H1 (cell line): ENCODE results near the gene OPN1SW. TPM values are rescaled to one million over a fixed set of nuclear protein-coding genes. Genes with fewer than 3 reads are reported as not detected.

ENCODE experiments used
- CTCF ChIA-PET: fragments of 300-600 bp; sonication (Branson Sonifier 250); formaldehyde crosslinking; loops from one replicate; lab custom pipeline; 2021; ENCODE audit not compliant: partially characterized antibody; lab: Charles Lee
- POLR2A ChIA-PET: fragments of 300-600 bp; sonication (Branson Sonifier 250); formaldehyde crosslinking; loops from one replicate; lab custom pipeline; 2021; ENCODE audit warnings: inconsistent platforms; ENCODE audit not compliant: partially characterized antibody; lab: Charles Lee
- DNase-seq, 2 experiments: peaks; one replicate each; pipeline versions ENCODE4 v3.0.0 to v3.0.0-alpha.2; 2010 to 2022; ENCODE audit warnings: low spot score in 2 of 2, low read depth in 1 of 2, mixed read lengths in 1 of 2
- FAIRE-seq: peaks from 2 replicates; lab custom pipeline; 2011; peaks lifted over from hg19 to GRCh38; lab: Jason Lieb, UNC
- H2AFZ ChIP-seq: 2 replicates; pipeline ENCODE4 v1.8.1; 2012; ENCODE audit warnings: low read length, inconsistent platforms
- H2AK5ac ChIP-seq: 2 replicates; pipeline ENCODE4 v1.6.1; 2013; ENCODE audit warnings: low read depth, low read length
- H2BK120ac ChIP-seq: replicated peaks from 2 replicates; pipeline ENCODE3; 2013; ENCODE audit warnings: low read depth, low read length, inconsistent platforms
- H2BK12ac ChIP-seq: 2 replicates; pipeline ENCODE4 v1.6.1; 2013; ENCODE audit warnings: low read depth, low read length
- H2BK15ac ChIP-seq: 2 replicates; pipeline ENCODE4 v1.6.1; 2013; ENCODE audit warnings: low read length
- H2BK20ac ChIP-seq: 2 replicates; pipeline ENCODE4 v1.6.1; 2013; ENCODE audit warnings: low read length
- H2BK5ac ChIP-seq: 2 replicates; pipeline ENCODE4 v1.6.1; 2013; ENCODE audit warnings: low read depth, low read length
- H3K14ac ChIP-seq: 2 replicates; pipeline ENCODE4 v1.6.1; 2013; ENCODE audit warnings: inconsistent platforms; ENCODE audit not compliant: insufficient read length
- H3K18ac ChIP-seq: 2 replicates; pipeline ENCODE4 v1.6.1; 2013; ENCODE audit warnings: low read length; ENCODE audit errors: extremely low read depth
- H3K23ac ChIP-seq: 2 replicates; pipeline ENCODE4 v1.6.1; 2013; ENCODE audit warnings: inconsistent platforms; ENCODE audit not compliant: insufficient read length
- H3K23me2 ChIP-seq: 2 replicates; pipeline ENCODE4 v1.6.1; 2013; ENCODE audit warnings: low read depth, low read length
- H3K27ac ChIP-seq: 2 replicates; pipeline ENCODE4 v1.6.1; 2011; ENCODE audit warnings: low read depth, low read length, inconsistent platforms
- H3K27me3 ChIP-seq, 4 experiments: replicated peaks in 1 of 4; 1 replicate in 1 of 4; 2 replicates in 3 of 4; pipeline versions ENCODE4 v1.6.1 to v1.8.1; 2011 to 2013; ENCODE audit warnings: low read length in 3 of 4, mild to moderate bottlenecking in 3 of 4, inconsistent platforms in 2 of 4, mixed read lengths in 2 of 4, moderate library complexity in 1 of 4; ENCODE audit not compliant: control insufficient read depth in 3 of 4, insufficient read depth in 3 of 4; ENCODE audit errors: extremely low read depth in 1 of 4
- H3K36me3 ChIP-seq, 4 experiments: 2 replicates each; pipeline versions ENCODE4 v1.6.1 to v1.8.1; 2011 to 2013; ENCODE audit warnings: mild to moderate bottlenecking in 4 of 4, low read length in 3 of 4, moderate library complexity in 2 of 4, control low read depth in 1 of 4, inconsistent platforms in 1 of 4; ENCODE audit not compliant: insufficient read depth in 4 of 4, control insufficient read depth in 2 of 4
- H3K4ac ChIP-seq: replicated peaks from 2 replicates; pipeline ENCODE3; 2013; ENCODE audit warnings: low read length, low read depth, mixed read lengths, inconsistent platforms; ENCODE audit not compliant: insufficient read length
- H3K4me1 ChIP-seq, 4 experiments: replicated peaks in 1 of 4; 1 replicate in 1 of 4; 2 replicates in 3 of 4; pipeline versions ENCODE4 v1.6.1 to v1.8.1; 2011 to 2013; ENCODE audit warnings: low read length in 3 of 4, inconsistent platforms in 2 of 4, mixed read lengths in 1 of 4; ENCODE audit not compliant: insufficient read depth in 4 of 4, control insufficient read depth in 3 of 4
- H3K4me2 ChIP-seq, 2 experiments: 2 replicates each; pipeline versions ENCODE4 v1.6.1 to v1.8.1; 2011 to 2013; ENCODE audit warnings: low read depth in 2 of 2, low read length in 2 of 2, control low read depth in 1 of 2, inconsistent platforms in 1 of 2, mild to moderate bottlenecking in 1 of 2; ENCODE audit not compliant: insufficient read depth in 1 of 2
- H3K4me3 ChIP-seq, 4 experiments: fragments of 200-600, 300-600 bp in 1 of 4; sonication (generic), shearing (Covaris generic), sonication (Bioruptor Twin) in 1 of 4; 2 replicates each; pipeline versions ENCODE4 v1.5.1 to v1.8.1; 2011 to 2016; ENCODE audit warnings: low read length in 4 of 4, low read depth in 3 of 4, control low read depth in 2 of 4, inconsistent platforms in 2 of 4, mild to moderate bottlenecking in 2 of 4, mixed read lengths in 1 of 4, moderate library complexity in 1 of 4; ENCODE audit not compliant: insufficient read depth in 2 of 4; ENCODE audit errors: extremely low read depth in 1 of 4
- H3K56ac ChIP-seq: replicated peaks from 2 replicates; pipeline ENCODE3; 2013; ENCODE audit warnings: low read depth, mild to moderate bottlenecking, mixed read lengths, low read length, inconsistent platforms; ENCODE audit not compliant: insufficient read length
- H3K79me1 ChIP-seq: 2 replicates; pipeline ENCODE4 v1.6.1; 2013; ENCODE audit warnings: low read depth, low read length, control low read depth
- H3K79me2 ChIP-seq, 2 experiments: 2 replicates each; pipeline versions ENCODE4 v1.6.1 to v1.8.1; 2012 to 2013; ENCODE audit warnings: low read length in 2 of 2, mild to moderate bottlenecking in 2 of 2, inconsistent platforms in 1 of 2; ENCODE audit not compliant: insufficient read depth in 2 of 2, control insufficient read depth in 1 of 2
- H3K9ac ChIP-seq, 4 experiments: replicated peaks in 1 of 4; 1 replicate in 1 of 4; 2 replicates in 3 of 4; pipeline versions ENCODE4 v1.6.1 to v1.8.1; 2011 to 2013; ENCODE audit warnings: low read depth in 3 of 4, low read length in 3 of 4, control low read depth in 2 of 4, mild to moderate bottlenecking in 2 of 4, moderate library complexity in 2 of 4, inconsistent platforms in 1 of 4; ENCODE audit errors: extremely low read depth in 1 of 4
- H3K9me3 ChIP-seq, 2 experiments: 2 replicates each; pipeline versions ENCODE4 v1.6.1 to v1.8.1; 2012 to 2013; ENCODE audit warnings: mild to moderate bottlenecking in 2 of 2, moderate library complexity in 2 of 2, control low read depth in 1 of 2, inconsistent platforms in 1 of 2, low read depth in 1 of 2, low read length in 1 of 2, mixed read lengths in 1 of 2; ENCODE audit not compliant: insufficient read depth in 2 of 2
- H4K20me1 ChIP-seq, 2 experiments: replicated peaks in 1 of 2; 2 replicates each; pipeline versions ENCODE3 to v1.8.1; 2011 to 2013; ENCODE audit warnings: inconsistent platforms in 2 of 2, low read length in 2 of 2, mild to moderate bottlenecking in 1 of 2; ENCODE audit not compliant: insufficient read depth in 2 of 2, control insufficient read depth in 1 of 2
- H4K5ac ChIP-seq: 2 replicates; pipeline ENCODE4 v1.6.1; 2013; ENCODE audit warnings: low read length, low read depth, mixed read lengths, inconsistent platforms; ENCODE audit not compliant: insufficient read length
- H4K8ac ChIP-seq: 2 replicates; pipeline ENCODE4 v1.8.0; 2013; ENCODE audit warnings: mild to moderate bottlenecking, moderate library complexity, low read length, inconsistent platforms; ENCODE audit not compliant: insufficient read depth; ENCODE audit errors: extremely low read depth
- H4K91ac ChIP-seq: replicated peaks from 2 replicates; pipeline ENCODE3; 2013; ENCODE audit warnings: low read length, mixed read lengths, inconsistent platforms; ENCODE audit not compliant: insufficient read length
- CBX8 ChIP-seq: fragments of 300-800, 300-1000 bp; sonication (generic); IDR thresholded peaks from 2 replicates; pipeline ENCODE4 v1.7.1; 2016; ENCODE audit warnings: low read depth, low read length, borderline replicate concordance
- HDAC6 ChIP-seq: IDR thresholded peaks from one replicate; pipeline ENCODE4 v1.7.1; 2012; ENCODE audit warnings: low read depth, mild to moderate bottlenecking, inconsistent platforms, low read length, moderate library complexity
- JUND ChIP-seq: IDR thresholded peaks from 2 replicates; pipeline ENCODE4 v1.6.1; 2011; ENCODE audit warnings: mild to moderate bottlenecking, improper control_type of control experiment, low read length
- RXRA ChIP-seq: IDR thresholded peaks from 2 replicates; pipeline ENCODE4 v1.6.1; 2011; ENCODE audit warnings: low read depth, mild to moderate bottlenecking, low read length, moderate library complexity; ENCODE audit not compliant: insufficient read depth
- SAP30 ChIP-seq: fragments of 300-600 bp; sonication (generic); IDR thresholded peaks from 2 replicates; pipeline ENCODE4 v1.7.1; 2012; ENCODE audit warnings: low read length, moderate library complexity, mild to moderate bottlenecking, inconsistent platforms; ENCODE audit not compliant: insufficient read depth, insufficient replicate concordance
- SRF ChIP-seq: IDR thresholded peaks from 2 replicates; pipeline ENCODE4 v1.6.1; 2011; ENCODE audit warnings: mild to moderate bottlenecking, low read depth, low read length, moderate library complexity
- TAF7 ChIP-seq: optimal IDR thresholded peaks from 2 replicates; pipeline ENCODE3; 2011; ENCODE audit warnings: low read depth, mild to moderate bottlenecking, inconsistent platforms, low read length, moderate library complexity, borderline replicate concordance
- WGBS, 2 experiments: shearing (Covaris generic) in 1 of 2; methylation state at CpG; one replicate each; pipeline versions ENCODE4 v1.1.6 to v1.1.7; 2013 to 2015; ENCODE audit warnings: low lambda C conversion rate in 2 of 2, mixed read lengths in 2 of 2, inconsistent platforms in 1 of 2, low coverage in 1 of 2, missing lambda C conversion rate in 1 of 2; ENCODE audit not compliant: insufficient replicate concordance in 2 of 2, insufficient coverage in 1 of 2, insufficient read length in 1 of 2; ENCODE audit errors: extremely low coverage in 1 of 2, missing lambda C conversion rate in 1 of 2; 5-methylcytosine and 5-hydroxymethylcytosine counted together
- polyA plus RNA-seq, 7 experiments: library from polyadenylated mRNA; depleted of rRNA in 3 of 7; stranded (reverse) in 5 of 7; unstranded in 2 of 7; fragments of >200 nt in 5 of 7; fragments of 200-250 nt in 2 of 7; gene quantifications; 1 replicate in 5 of 7; 2 replicates in 1 of 7; 4 replicates in 1 of 7; pipeline versions ENCODE4 v1.2.1 to v1.2.3, GENCODE V29; 2011 to 2013; ENCODE audit warnings: missing spikeins in 2 of 7, mixed read lengths in 2 of 7
- total RNA-seq: library from RNA; stranded (reverse); fragmentation: NEBNext Ultra II Directional; extraction: Animal tissue kit (Norgen Biotek cat#: 25700); gene quantifications from 2 replicates; pipeline ENCODE4 v1.2.1, GENCODE V29; 2021

The OPN1SW gene
- total and polyA plus RNA-seq, 2 of the 8 experiments (the other 6 are each of a cell fraction or from before 2014, with no cell fraction given), result not detected

GRCh38 chr7:128732521-128733277 is 42.9 kb downstream of the OPN1SW start:
- Histone ChIP-seq H4K8ac (no peak overlapping the region), H3K79me1 (no peaks in the 10 kb centered on the region), H2BK12ac (no peak overlapping the region), H3K27me3 (no peaks in the 10 kb centered on the region; a peak in 1 of 7 replicates), H3K9ac (no peak overlapping the region), H2BK15ac (no peak overlapping the region), H3K9me3 (no peaks in the 10 kb centered on the region)
- CTCF ChIA-PET, result interaction anchor here (0.6 to 1.3 kb wide), 6 partner anchors 8 to 140 kb away, joined by 3 to 5 read pairs (median 3); no protein-coding TSS in a partner anchor
- no peak for TF ChIP-seq JUND
- no peak for TF ChIP-seq TAF7
- TF ChIP-seq HDAC6, result no peak
- TF ChIP-seq RXRA, result no peak
- TF ChIP-seq CBX8, result no peak
- no peak for TF ChIP-seq SRF
- TF ChIP-seq SAP30, result no peak
- TF ChIP-seq, all 59 proteins: peak for 0
- Histone ChIP-seq H3K4me1 (no peaks in the 10 kb centered on the region), H2BK20ac (no peak overlapping the region), H2AFZ (no peak overlapping the region), H4K91ac (no peak overlapping the region), H3K4ac (no peak overlapping the region), H3K36me3 (peaks cover 0 to 3% (median 0%) of the 10 kb centered on the region in 4 experiments; a peak in 1 of 8 replicates), H2BK5ac (no peak overlapping the region), H3K27ac (no peak overlapping the region), H4K20me1 (no peaks in the 10 kb centered on the region), H2BK120ac (no peak overlapping the region), H3K14ac (no peak overlapping the region), H3K23me2 (no peaks in the 10 kb centered on the region), H4K5ac (no peak overlapping the region), H3K4me2 (no peak overlapping the region), H3K23ac (no peak overlapping the region), H3K79me2 (no peaks in the 10 kb centered on the region), H3K56ac (no peak overlapping the region), H2AK5ac (no peak overlapping the region), H3K18ac (no peak overlapping the region), H3K4me3 (no peak overlapping the region)
- POLR2A ChIA-PET, result interaction anchor here (0.7 to 0.9 kb wide), 2 partner anchors 9 to 14 kb away, joined by 3 read pairs; no protein-coding TSS in a partner anchor
- FAIRE-seq (no peak), DNase-seq (no peak)
- 86% methylated on average over 2 of the region's 2 CpGs; no CpG with 5 or more reads in 1 of the 2 experiments for WGBS, 2 experiments
